OCI-LY1 (cell line): ENCODE results near the gene ENTPD2.

ENCODE experiments used
- H2AFZ ChIP-seq: fragments of 200-600 bp; sonication (generic), shearing (Covaris generic); 2 replicates; pipeline ENCODE4 v1.6.0; 2014; ENCODE audit warnings: antibody characterized with exemption, mild to moderate bottlenecking, low read length
- H3F3A ChIP-seq: fragments of 200-600 bp; sonication (generic), shearing (Covaris generic); 2 replicates; pipeline ENCODE4 v1.6.0; 2014; ENCODE audit warnings: mild to moderate bottlenecking, antibody characterized with exemption, low read length, moderate library complexity; ENCODE audit not compliant: insufficient read depth
- H3K27ac ChIP-seq: fragments of 200-600 bp; sonication (generic); 2 replicates; pipeline ENCODE4 v1.5.1; 2014; ENCODE audit warnings: low read length, mixed run types, mild to moderate bottlenecking, low read depth; ENCODE audit not compliant: poor library complexity, severe bottlenecking
- H3K27me3 ChIP-seq: fragments of 200-600 bp; sonication (generic); 2 replicates; pipeline ENCODE4 v1.6.0; 2014; ENCODE audit warnings: antibody characterized with exemption, mild to moderate bottlenecking, low read length, moderate library complexity; ENCODE audit not compliant: insufficient read depth
- H3K36me3 ChIP-seq: fragments of 200-600 bp; sonication (generic); 2 replicates; pipeline ENCODE4 v1.6.1; 2014; ENCODE audit warnings: mild to moderate bottlenecking, antibody characterized with exemption, low read length, moderate library complexity, mixed read lengths; ENCODE audit not compliant: insufficient read depth
- H3K4me1 ChIP-seq: fragments of 200-600 bp; sonication (generic); 2 replicates; pipeline ENCODE4 v1.5.1; 2014; ENCODE audit warnings: mild to moderate bottlenecking, low read length, moderate library complexity; ENCODE audit not compliant: insufficient read depth, severe bottlenecking
- H3K4me2 ChIP-seq: fragments of 200-600 bp; sonication (generic), shearing (Covaris generic); 2 replicates; pipeline ENCODE4 v1.6.1; 2014; ENCODE audit warnings: low read length
- H3K4me3 ChIP-seq: fragments of 200-600 bp; sonication (generic); 2 replicates; pipeline ENCODE4 v1.5.1; 2014; ENCODE audit warnings: low read length, low read depth, mild to moderate bottlenecking, mixed read lengths; ENCODE audit not compliant: poor library complexity, severe bottlenecking
- H3K79me2 ChIP-seq: fragments of 200-600 bp; shearing (Covaris generic); 2 replicates; pipeline ENCODE4 v1.6.1; 2016; ENCODE audit warnings: mixed run types, low read length, mixed read lengths; ENCODE audit not compliant: insufficient read depth
- H3K9ac ChIP-seq: fragments of 200-600 bp; sonication (generic), shearing (Covaris generic); 2 replicates; pipeline ENCODE4 v1.6.1; 2014; ENCODE audit warnings: mild to moderate bottlenecking, low read length, mixed read lengths
- H3K9me2 ChIP-seq: fragments of 200-600 bp; sonication (generic), shearing (Covaris generic); 2 replicates; pipeline ENCODE4 v1.6.1; 2014; ENCODE audit warnings: low read depth, mild to moderate bottlenecking, low read length, mixed read lengths
- H3K9me3 ChIP-seq: fragments of 200-600 bp; shearing (Covaris generic); 2 replicates; pipeline ENCODE4 v1.6.1; 2014; ENCODE audit warnings: low read length, mixed read lengths
- H4K20me1 ChIP-seq: fragments of 200-600 bp; sonication (generic), shearing (Covaris generic); 2 replicates; pipeline ENCODE4 v1.6.0; 2016; ENCODE audit warnings: mild to moderate bottlenecking, low read length; ENCODE audit not compliant: insufficient read depth
- EZH2 ChIP-seq: fragments of 200-600 bp; sonication (generic), shearing (Covaris generic); IDR thresholded peaks from 2 replicates; pipeline ENCODE4 v1.8.0; 2017; ENCODE audit warnings: borderline replicate concordance, mixed run types, mild to moderate bottlenecking, antibody characterized with exemption, low read length, moderate library complexity, mixed read lengths
- TF ChIP-seq, protein P1 (sequence below): fragments of 200-600 bp; sonication (generic), shearing (Covaris generic); IDR thresholded peaks from 2 replicates; pipeline ENCODE4 v1.5.1; 2017; ENCODE audit warnings: mild to moderate bottlenecking, antibody characterized with exemption, low read length, moderate library complexity, mixed read lengths

Gene ENTPD2

GRCh38 chr9:137015540-137015930, 38.3 kb downstream of the ENTPD2 start:
- Histone ChIP-seq H2AFZ (no peak overlapping the region), H3K79me2 (no peaks in the 10 kb centered on the region), H3K9me2 (no peaks in the 10 kb centered on the region), H3K4me2 (no peak overlapping the region), H3K36me3 (no peaks in the 10 kb centered on the region), H3K4me1 (no peaks in the 10 kb centered on the region), H3K27me3 (peaks cover 3% of the 10 kb centered on the region; the same call in 1 of the 2 replicates), H4K20me1 (no peaks in the 10 kb centered on the region), H3K4me3 (no peak overlapping the region), H3K9ac (no peak overlapping the region), H3K27ac (no peak overlapping the region), H3F3A (no peaks in the 10 kb centered on the region), H3K9me3 (no peaks in the 10 kb centered on the region)
- no peak for TF ChIP-seq EZH2
- TF ChIP-seq, protein P1, sequence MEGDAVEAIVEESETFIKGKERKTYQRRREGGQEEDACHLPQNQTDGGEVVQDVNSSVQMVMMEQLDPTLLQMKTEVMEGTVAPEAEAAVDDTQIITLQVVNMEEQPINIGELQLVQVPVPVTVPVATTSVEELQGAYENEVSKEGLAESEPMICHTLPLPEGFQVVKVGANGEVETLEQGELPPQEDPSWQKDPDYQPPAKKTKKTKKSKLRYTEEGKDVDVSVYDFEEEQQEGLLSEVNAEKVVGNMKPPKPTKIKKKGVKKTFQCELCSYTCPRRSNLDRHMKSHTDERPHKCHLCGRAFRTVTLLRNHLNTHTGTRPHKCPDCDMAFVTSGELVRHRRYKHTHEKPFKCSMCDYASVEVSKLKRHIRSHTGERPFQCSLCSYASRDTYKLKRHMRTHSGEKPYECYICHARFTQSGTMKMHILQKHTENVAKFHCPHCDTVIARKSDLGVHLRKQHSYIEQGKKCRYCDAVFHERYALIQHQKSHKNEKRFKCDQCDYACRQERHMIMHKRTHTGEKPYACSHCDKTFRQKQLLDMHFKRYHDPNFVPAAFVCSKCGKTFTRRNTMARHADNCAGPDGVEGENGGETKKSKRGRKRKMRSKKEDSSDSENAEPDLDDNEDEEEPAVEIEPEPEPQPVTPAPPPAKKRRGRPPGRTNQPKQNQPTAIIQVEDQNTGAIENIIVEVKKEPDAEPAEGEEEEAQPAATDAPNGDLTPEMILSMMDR, result no peak

GRCh38 chr9:137014776-137015539, 38.9 kb downstream of the ENTPD2 start:
- H3K79me2 ChIP-seq, result no peaks in the 10 kb centered on the region
- H3K9me3 ChIP-seq, result no peaks in the 10 kb centered on the region
- no peaks in the 10 kb centered on the region for H3K9me2 ChIP-seq
- H3K4me3 ChIP-seq, result no peak overlapping the region
- peaks cover 3% of the 10 kb centered on the region; the same call in 1 of the 2 replicates for H3K27me3 ChIP-seq
- no peaks in the 10 kb centered on the region for H3K4me1 ChIP-seq
- no peak overlapping the region for H3K27ac ChIP-seq
- H3K9ac ChIP-seq, result no peak overlapping the region
- no peaks in the 10 kb centered on the region for H4K20me1 ChIP-seq
- TF ChIP-seq EZH2, result no peak
- TF ChIP-seq, protein P1, result no peak
- H3K36me3 ChIP-seq, result no peaks in the 10 kb centered on the region
- no peak overlapping the region for H2AFZ ChIP-seq
- H3K4me2 ChIP-seq, result no peak overlapping the region
- no peaks in the 10 kb centered on the region for H3F3A ChIP-seq

GRCh38 chr9:137014166-137014565, 39.7 kb downstream of the ENTPD2 start:
- no peaks in the 10 kb centered on the region for H3K4me1 ChIP-seq
- H3K9me3 ChIP-seq, result no peaks in the 10 kb centered on the region
- H3K9me2 ChIP-seq, result no peaks in the 10 kb centered on the region
- no peaks in the 10 kb centered on the region for H3K79me2 ChIP-seq
- no peak overlapping the region for H3K4me2 ChIP-seq
- no peaks in the 10 kb centered on the region for H3F3A ChIP-seq
- H3K27me3 ChIP-seq, result peaks cover 3% of the 10 kb centered on the region; the same call in 1 of the 2 replicates
- TF ChIP-seq EZH2, result no peak
- TF ChIP-seq, protein P1, result no peak
- no peak overlapping the region for H3K27ac ChIP-seq
- H2AFZ ChIP-seq, result no peak overlapping the region
- H3K9ac ChIP-seq, result no peak overlapping the region
- no peaks in the 10 kb centered on the region for H4K20me1 ChIP-seq
- H3K36me3 ChIP-seq, result no peaks in the 10 kb centered on the region
- no peak overlapping the region for H3K4me3 ChIP-seq
